Prostate gland (tissue), 2 donors: ENCODE results near the gene KCND3.

ENCODE experiments used
- CTCF ChIP-seq, 4 experiments: fragments of 200-600 bp in 2 of 4; fragments of 450-650 bp in 2 of 4; sonication (generic) in 2 of 4; IDR thresholded peaks; 1 replicate in 3 of 4; 2 replicates in 1 of 4; pipeline ENCODE4 v1.5.1; 2016 to 2019; ENCODE audit warnings: antibody characterized with exemption in 4 of 4, mild to moderate bottlenecking in 2 of 4, moderate library complexity in 2 of 4
- POLR2AphosphoS5 ChIP-seq: sonication (generic); formaldehyde crosslinking; IDR thresholded peaks from one replicate; pipeline ENCODE4 v1.6.1; 2017; ENCODE audit warnings: antibody characterized with exemption

- TF ChIP-seq POLR2AphosphoS5 (no peak), CTCF (IDR thresholded peaks at IDR 0.05) (no peak)
Measured at GRCh38 chr1:111729946-111730681, 259.4 kb downstream of the KCND3 start.
